PC-9 (cell line): Measurements from ENCODE around the gene EZH2.

Experiments used
- CTCF ChIP-seq: fragments of 200-600 bp; sonication (generic); conservative IDR thresholded peaks from 2 replicates; pipeline ENCODE4 v1.6.1; 2017; ENCODE audit warnings: mixed run types, antibody characterized with exemption, mild to moderate bottlenecking, moderate library complexity
- EZH2 ChIP-seq: fragments of 200-600 bp; sonication (generic); IDR thresholded peaks from 2 replicates; pipeline ENCODE4 v1.8.0; 2017; ENCODE audit warnings: antibody characterized with exemption, low read depth

- TF ChIP-seq CTCF (no peak), EZH2 (no peak)
These were observed 43.3 kb upstream of the EZH2 start for GRCh38 chr7:148927123-148928045.
